ENCODE results near the gene MCHR1. TPM values are rescaled to one million over a fixed set of nuclear protein-coding genes. Genes with fewer than 3 reads are reported as not detected.
A peak's percentile ranks its signal among the peaks of the same experiment; 100 is the strongest.
"Not testable (repeated sequence)": the region's sequence is repeated elsewhere in the genome, so short reads cannot be mapped to it uniquely, and the experiment has no call there.

MCHR1 gene
- total and polyA plus RNA-seq, 4 experiments from 2014 or later, result not detected

- H3K36me3 Mint-ChIP-seq, result no peaks in the 10 kb centered on the region
- Histone ChIP-seq H3K4me3 (ENCODE audit: low read length in 2 of 2) (no peak overlapping the region), H3K4me1 (ENCODE audit: insufficient read depth, low read length) (peaks cover 9% of the 10 kb centered on the region), H3K27me3 (ENCODE audit: insufficient read depth, low read length) (no peaks in the 10 kb centered on the region), H3K36me3 (ENCODE audit: insufficient read depth, low read length) (no peaks in the 10 kb centered on the region), H3K9me3 (ENCODE audit: control insufficient read depth in 1 of 2, low read length in 2 of 2) (no peaks in the 10 kb centered on the region), H3K27ac (ENCODE audit: low read depth, low read length) (no peak overlapping the region)
- no peak for DNase-seq
- H3K4me3 Mint-ChIP-seq, result peak overlapping the region in 1 of 8 donors; percentile 12
- no peaks in the 10 kb centered on the region for H3K9me3 Mint-ChIP-seq
- peak overlapping the region in 1 of 7 donors; percentile 42 for H3K27ac Mint-ChIP-seq
- H3K27me3 Mint-ChIP-seq, result no peaks in the 10 kb centered on the region
- H3K4me1 Mint-ChIP-seq, result peaks cover 10 to 16% (median 13%) of the 10 kb centered on the region in 4 donors
- ChIA-PET POLR2A (ENCODE audit: partially characterized antibody) (interaction anchor here (0.9 to 1.3 kb wide), 3 partner anchors 14 to 32 kb away, joined by 3 to 6 read pairs (median 5); no protein-coding TSS in a partner anchor), CTCF (ENCODE audit: partially characterized antibody) (interaction anchor here (1.0 to 2.6 kb wide), 3 partner anchors 12 to 45 kb away, joined by 3 to 10 read pairs (median 7); no protein-coding TSS in a partner anchor)
- intact Hi-C loops (cut with micrococcal nuclease), result no loop called here
Measured at GRCh38 chr22:40714499-40715337, 35.4 kb downstream of the MCHR1 start.

GRCh38 chr22:40716116-40716515, 36.8 kb downstream of the MCHR1 start:
- Mint-ChIP-seq H3K27ac (peak overlapping the region in 2 of 7 donors; percentile 41 to 55), H3K9me3 (no peaks in the 10 kb centered on the region), H3K4me1 (peaks cover 11 to 15% (median 13%) of the 10 kb centered on the region in 4 donors), H3K27me3 (no peaks in the 10 kb centered on the region), H3K36me3 (no peaks in the 10 kb centered on the region), H3K4me3 (no peak overlapping the region)
- H3K27me3 ChIP-seq (ENCODE audit: insufficient read depth, low read length), result no peaks in the 10 kb centered on the region
- POLR2A ChIA-PET (ENCODE audit: partially characterized antibody), result interaction anchor here (0.6 to 1.1 kb wide), 3 partner anchors 11 to 14 kb away, joined by 3 read pairs; no protein-coding TSS in a partner anchor
- H3K36me3 ChIP-seq (ENCODE audit: insufficient read depth, low read length), result no peaks in the 10 kb centered on the region
- CTCF ChIA-PET (ENCODE audit: partially characterized antibody), result interaction anchor here (0.5 to 0.9 kb wide), 3 partner anchors 31 to 700 kb away, joined by 3 to 4 read pairs (median 3); no protein-coding TSS in a partner anchor
- intact Hi-C loops (cut with micrococcal nuclease), result no loop called here
- no peak for DNase-seq
- H3K4me1 ChIP-seq (ENCODE audit: insufficient read depth, low read length), result peaks cover 9% of the 10 kb centered on the region
- no peaks in the 10 kb centered on the region for H3K9me3 ChIP-seq (ENCODE audit: control insufficient read depth in 1 of 2, low read length in 2 of 2)
- H3K27ac ChIP-seq (ENCODE audit: low read depth, low read length), result no peak overlapping the region
- H3K4me3 ChIP-seq (ENCODE audit: low read length in 2 of 2), result no peak overlapping the region

- H3K9me3 ChIP-seq (ENCODE audit: control insufficient read depth in 1 of 2, low read length in 2 of 2); H3K27me3 Mint-ChIP-seq; intact Hi-C loops (cut with micrococcal nuclease); DNase-seq; H3K4me1 ChIP-seq (ENCODE audit: insufficient read depth, low read length); H3K27me3 ChIP-seq (ENCODE audit: insufficient read depth, low read length); H3K4me3 Mint-ChIP-seq; H3K36me3 Mint-ChIP-seq; H3K36me3 ChIP-seq (ENCODE audit: insufficient read depth, low read length); H3K9me3 Mint-ChIP-seq; H3K4me3 ChIP-seq (ENCODE audit: low read length in 2 of 2); H3K27ac ChIP-seq (ENCODE audit: low read depth, low read length): not testable (repeated sequence)
- peak overlapping the region in 1 of 7 donors; percentile 19 for H3K27ac Mint-ChIP-seq
- peaks cover 9 to 14% (median 11%) of the 10 kb centered on the region in 4 donors for H3K4me1 Mint-ChIP-seq
- CTCF ChIA-PET (ENCODE audit: partially characterized antibody), result interaction anchor here (1.4 kb wide), 1 partner anchor 12 kb away, joined by 3 read pairs; no protein-coding TSS in a partner anchor
- POLR2A ChIA-PET (ENCODE audit: partially characterized antibody), result interaction anchor here (1.3 to 2.0 kb wide), 3 partner anchors 11 to 47 kb away, joined by 3 to 5 read pairs (median 5); no protein-coding TSS in a partner anchor
Measured at GRCh38 chr22:40717657-40718056, 38.4 kb downstream of the MCHR1 start.

DNA sequence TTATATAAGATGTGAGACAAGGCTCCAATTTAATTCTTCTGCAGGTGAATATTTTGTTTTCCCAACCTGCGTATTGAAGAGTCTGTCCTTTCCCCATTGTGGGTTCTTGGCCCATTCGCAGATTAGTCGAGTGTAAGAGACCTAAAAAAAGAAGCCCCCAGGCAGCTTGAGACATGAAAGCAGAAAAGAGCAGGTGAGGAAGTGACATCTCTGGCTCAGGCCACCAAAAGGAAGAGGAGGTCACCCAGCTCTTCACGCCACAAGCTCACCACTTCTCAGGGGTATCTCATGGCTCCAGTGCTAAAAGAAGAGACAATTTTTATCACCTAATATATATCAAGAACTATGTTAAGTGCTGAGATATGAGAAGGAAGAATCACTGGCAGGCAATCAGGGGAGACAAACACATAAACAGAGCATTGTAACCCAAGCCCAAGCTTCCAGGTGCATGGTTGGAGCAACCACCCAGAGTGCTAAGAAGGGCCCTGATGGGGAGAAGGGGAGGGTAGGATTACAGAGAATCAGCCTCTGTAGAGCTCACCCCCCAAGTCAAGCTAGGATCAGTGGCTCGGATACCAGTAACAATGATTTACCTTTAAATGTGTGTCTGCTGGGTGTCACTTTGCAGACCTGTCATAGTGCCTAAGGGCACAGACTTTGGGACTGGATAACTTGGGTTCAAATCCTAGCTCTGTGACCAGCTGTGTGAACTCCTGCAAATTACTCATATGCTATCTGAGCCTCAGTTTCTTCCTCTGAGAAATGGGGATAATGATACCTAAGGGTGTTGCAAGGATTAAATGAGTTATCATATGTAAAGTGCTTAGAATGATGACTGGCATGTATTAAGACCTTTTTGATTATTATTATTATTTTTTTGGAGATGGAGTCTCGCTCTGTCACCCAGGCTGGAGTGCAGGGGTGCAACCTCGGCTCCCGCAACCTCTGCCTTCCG, 39.2 kb downstream of the MCHR1 start:
- H3K27ac ChIP-seq (ENCODE audit: low read depth, low read length), result no peak overlapping the region
- no peaks in the 10 kb centered on the region for H3K27me3 Mint-ChIP-seq
- peaks cover 10 to 14% (median 11%) of the 10 kb centered on the region in 4 donors for H3K4me1 Mint-ChIP-seq
- no peaks in the 10 kb centered on the region for H3K36me3 Mint-ChIP-seq
- H3K9me3 Mint-ChIP-seq, result no peaks in the 10 kb centered on the region
- H3K9me3 ChIP-seq (ENCODE audit: control insufficient read depth in 1 of 2, low read length in 2 of 2), result no peaks in the 10 kb centered on the region
- H3K4me3 ChIP-seq (ENCODE audit: low read length in 2 of 2), result no peak overlapping the region
- no peaks in the 10 kb centered on the region for H3K4me1 ChIP-seq (ENCODE audit: insufficient read depth, low read length)
- ChIA-PET CTCF (ENCODE audit: partially characterized antibody) (interaction anchor here (0.6 to 1.4 kb wide), 2 partner anchors 11 to 41 kb away, joined by 3 read pairs; no protein-coding TSS in a partner anchor), POLR2A (ENCODE audit: partially characterized antibody) (interaction anchor here (1.6 to 2.0 kb wide), 2 partner anchors 10 to 36 kb away, joined by 5 read pairs; no protein-coding TSS in a partner anchor)
- peak overlapping the region in 1 of 7 donors; percentile 79 for H3K27ac Mint-ChIP-seq
- DNase-seq, result no peak
- H3K4me3 Mint-ChIP-seq, result no peak overlapping the region
- no peaks in the 10 kb centered on the region for H3K27me3 ChIP-seq (ENCODE audit: insufficient read depth, low read length)
- no peaks in the 10 kb centered on the region for H3K36me3 ChIP-seq (ENCODE audit: insufficient read depth, low read length)
- intact Hi-C loops (cut with micrococcal nuclease), result no loop called here

- Histone ChIP-seq H3K4me1 (ENCODE audit: insufficient read depth, low read length) (no peaks in the 10 kb centered on the region), H3K27ac (ENCODE audit: low read depth, low read length) (no peak overlapping the region), H3K36me3 (ENCODE audit: insufficient read depth, low read length) (no peaks in the 10 kb centered on the region), H3K9me3 (ENCODE audit: control insufficient read depth in 1 of 2, low read length in 2 of 2) (no peaks in the 10 kb centered on the region), H3K4me3 (ENCODE audit: low read length in 2 of 2) (no peak overlapping the region), H3K27me3 (ENCODE audit: insufficient read depth, low read length) (no peaks in the 10 kb centered on the region)
- no peaks in the 10 kb centered on the region for H3K27me3 Mint-ChIP-seq
- H3K9me3 Mint-ChIP-seq, result no peaks in the 10 kb centered on the region
- ChIA-PET CTCF (ENCODE audit: partially characterized antibody) (interaction anchor here (0.7 kb wide), 1 partner anchor 36 kb away, joined by 4 read pairs; no protein-coding TSS in a partner anchor), POLR2A (ENCODE audit: partially characterized antibody) (no interaction called here)
- H3K4me1 Mint-ChIP-seq, result peaks cover 10 to 14% (median 11%) of the 10 kb centered on the region in 4 donors
- H3K36me3 Mint-ChIP-seq, result no peaks in the 10 kb centered on the region
- H3K4me3 Mint-ChIP-seq, result no peak overlapping the region
- no peak overlapping the region for H3K27ac Mint-ChIP-seq
- intact Hi-C loops (cut with micrococcal nuclease), result no loop called here
- DNase-seq, result no peak
Measured at GRCh38 chr22:40719599-40719998, 40.3 kb downstream of the MCHR1 start.

- H3K36me3 ChIP-seq (ENCODE audit: insufficient read depth, low read length); H3K9me3 Mint-ChIP-seq; H3K4me3 ChIP-seq (ENCODE audit: low read length in 2 of 2); DNase-seq; H3K27ac ChIP-seq (ENCODE audit: low read depth, low read length); H3K27me3 ChIP-seq (ENCODE audit: insufficient read depth, low read length); H3K4me3 Mint-ChIP-seq; POLR2A ChIA-PET (ENCODE audit: partially characterized antibody); H3K36me3 Mint-ChIP-seq; H3K27me3 Mint-ChIP-seq; H3K4me1 ChIP-seq (ENCODE audit: insufficient read depth, low read length); H3K9me3 ChIP-seq (ENCODE audit: control insufficient read depth in 1 of 2, low read length in 2 of 2); intact Hi-C loops (cut with micrococcal nuclease): not testable (repeated sequence)
- peaks cover 5 to 12% (median 11%) of the 10 kb centered on the region in 4 donors for H3K4me1 Mint-ChIP-seq
- H3K27ac Mint-ChIP-seq, result peak overlapping the region in 1 of 7 donors; percentile 81
- CTCF ChIA-PET (ENCODE audit: partially characterized antibody), result interaction anchor here (0.7 kb wide), 2 partner anchors 37 to 1183 kb away, joined by 3 to 4 read pairs; no protein-coding TSS in a partner anchor
Measured at GRCh38 chr22:40720156-40720537, 40.9 kb downstream of the MCHR1 start.

Measured in CD4-positive, alpha-beta memory T cell (primary cell).